HepG2 (cell line): ENCODE data around the gene PIK3R3. TPM values are rescaled to one million over a fixed set of nuclear protein-coding genes. Genes with fewer than 3 reads are reported as not detected.

Source experiments
- ATAC-seq: fragments of 200-7000 bp; cut with Tn5 transposase; 3 replicates; pipeline ENCODE4 v1.9.1; 2020; ENCODE audit warnings: mild to moderate bottlenecking, moderate library complexity
- BruUV-seq: library from RNA; stranded (reverse); fragments of 400-500 nt; replicated peaks from 2 replicates; lab custom pipeline; 2021; lab: Mats Ljungman, UMichigan
- CTCF ChIA-PET: fragments of 300-600 bp; formaldehyde crosslinking; extraction: SDS; loops from one replicate; lab custom pipeline; 2021; ENCODE audit warnings: low total read pairs, inconsistent platforms, low intra/inter-chr PET ratio; lab: Yijun Ruan, JAX
- POLR2A ChIA-PET: fragments of 350-600 bp; sonication (Branson Sonifier 250); formaldehyde crosslinking; loops from one replicate; lab custom pipeline; 2020; ENCODE audit warnings: antibody characterized with exemption, inconsistent platforms; lab: Yijun Ruan, JAX
- DNase-seq: peaks from one replicate; pipeline ENCODE4 v3.0.0-alpha.2; 2015; ENCODE audit warnings: low spot score
- FAIRE-seq: peaks from 3 replicates; lab custom pipeline; 2011; peaks lifted over from hg19 to GRCh38; lab: Jason Lieb, UNC
- H2AFZ ChIP-seq: one replicate; pipeline ENCODE4 v1.6.1; 2011; ENCODE audit warnings: low read length, inconsistent platforms
- H3K27ac ChIP-seq: fragments of 300-600 bp; 3 replicates; pipeline ENCODE4 v1.8.0; 2011; ENCODE audit warnings: mixed run types, mild to moderate bottlenecking, mixed read lengths, low read length, inconsistent platforms; ENCODE audit not compliant: insufficient read depth; ENCODE audit errors: extremely low read length
- H3K27me3 ChIP-seq, 2 experiments: fragments of 200-600 bp in 1 of 2; 2 replicates in 1 of 2; 3 replicates in 1 of 2; pipeline versions ENCODE4 v1.6.0 to v1.8.0; 2011; ENCODE audit warnings: low read length in 2 of 2, mild to moderate bottlenecking in 2 of 2, moderate library complexity in 2 of 2, inconsistent platforms in 1 of 2; ENCODE audit not compliant: insufficient read depth in 2 of 2, control insufficient read depth in 1 of 2
- H3K36me3 ChIP-seq, 2 experiments: fragments of 200-600 bp in 1 of 2; replicated peaks in 1 of 2; 2 replicates in 1 of 2; 3 replicates in 1 of 2; pipeline versions ENCODE4 v1.5.1 to v1.8.0; 2011; ENCODE audit warnings: low read length in 2 of 2, inconsistent platforms in 1 of 2; ENCODE audit not compliant: insufficient read depth in 2 of 2, control insufficient read depth in 1 of 2
- H3K4me1 ChIP-seq: 2 replicates; pipeline ENCODE4 v1.5.1; 2012; ENCODE audit warnings: low read length, inconsistent platforms; ENCODE audit not compliant: insufficient read depth
- H3K4me2 ChIP-seq: 2 replicates; pipeline ENCODE4 v1.6.0; 2011; ENCODE audit warnings: low read depth, low read length, inconsistent platforms
- H3K4me3 ChIP-seq, 3 experiments: fragments of 200-600 bp in 1 of 3; sonication (generic), shearing (Covaris generic) in 1 of 3; replicated peaks in 1 of 3; 2 replicates each; pipeline ENCODE4 v1.5.1; 2011 to 2016; ENCODE audit warnings: low read length in 3 of 3, inconsistent platforms in 2 of 3, low read depth in 2 of 3, mild to moderate bottlenecking in 2 of 3, control low read depth in 1 of 3, mixed read lengths in 1 of 3; ENCODE audit not compliant: insufficient read depth in 1 of 3
- H3K79me2 ChIP-seq: one replicate; pipeline ENCODE4 v1.6.1; 2011; ENCODE audit warnings: low read length, inconsistent platforms; ENCODE audit not compliant: insufficient read depth
- H3K9ac ChIP-seq: 2 replicates; pipeline ENCODE4 v1.6.0; 2011; ENCODE audit warnings: mild to moderate bottlenecking, low read depth, low read length, inconsistent platforms; ENCODE audit not compliant: insufficient read depth
- H3K9me3 ChIP-seq: 2 replicates; pipeline ENCODE4 v1.5.1; 2012; ENCODE audit warnings: mild to moderate bottlenecking, low read length
- H4K20me1 ChIP-seq: 2 replicates; pipeline ENCODE4 v1.6.0; 2011; ENCODE audit warnings: inconsistent platforms, mild to moderate bottlenecking, low read length, moderate library complexity; ENCODE audit not compliant: insufficient read depth
- ADNP ChIP-seq: sonication (generic); formaldehyde crosslinking; IDR thresholded peaks from 2 replicates; pipeline ENCODE4 v1.4.0; 2020; ENCODE audit warnings: missing genetic modification reagents
- CEBPZ ChIP-seq: IDR thresholded peaks from 2 replicates; pipeline ENCODE4 v1.6.1; 2012; ENCODE audit warnings: low read length, improper control_type of control experiment
- DBP ChIP-seq: sonication (generic); formaldehyde crosslinking; IDR thresholded peaks from 2 replicates; pipeline ENCODE4 v1.4.0; 2020; ENCODE audit warnings: missing genetic modification reagents; ENCODE audit errors: not compliant biosample characterization
- FOXP4 ChIP-seq: sonication (generic); formaldehyde crosslinking; IDR thresholded peaks from 2 replicates; pipeline ENCODE4 v1.4.0; 2020; ENCODE audit warnings: missing genetic modification reagents
- MIER3 ChIP-seq: IDR thresholded peaks from 2 replicates; pipeline ENCODE4 v1.6.1; 2016; ENCODE audit warnings: missing compliant biosample characterization, borderline replicate concordance
- NFATC3 ChIP-seq: sonication (generic); formaldehyde crosslinking; IDR thresholded peaks from 2 replicates; pipeline ENCODE4 v1.5.1; 2020; ENCODE audit warnings: mild to moderate bottlenecking, missing genetic modification reagents
- PATZ1 ChIP-seq: sonication (generic); formaldehyde crosslinking; IDR thresholded peaks from 2 replicates; pipeline ENCODE4 v1.4.0; 2020; ENCODE audit warnings: missing genetic modification reagents
- SMARCE1 ChIP-seq: fragments of 450-650 bp; IDR thresholded peaks from 2 replicates; pipeline ENCODE4 v1.6.1; 2017; ENCODE audit warnings: borderline replicate concordance
- TMF1 ChIP-seq: sonication (generic); formaldehyde crosslinking; IDR thresholded peaks from 2 replicates; pipeline ENCODE4 v1.8.1; 2022; ENCODE audit warnings: low read depth, missing genetic modification reagents
- U2AF1 ChIP-seq: fragments of 200-400 bp; formaldehyde crosslinking; optimal IDR thresholded peaks from 2 replicates; pipeline ENCODE3; 2017; ENCODE audit warnings: mild to moderate bottlenecking, low read depth, low read length
- ZFP37 ChIP-seq: sonication (generic); formaldehyde crosslinking; IDR thresholded peaks from 2 replicates; pipeline ENCODE4 v1.4.0; 2020; ENCODE audit warnings: missing genetic modification reagents, borderline replicate concordance
- ZMAT5 ChIP-seq: sonication (generic); formaldehyde crosslinking; IDR thresholded peaks from 2 replicates; pipeline ENCODE4 v1.5.0; 2020; ENCODE audit warnings: mild to moderate bottlenecking, low read depth, missing genetic modification reagents, borderline replicate concordance
- ZNF563 ChIP-seq: sonication (generic); formaldehyde crosslinking; IDR thresholded peaks from 2 replicates; pipeline ENCODE4 v1.8.0; 2022; ENCODE audit warnings: mild to moderate bottlenecking, moderate library complexity, missing genetic modification reagents
- ZSCAN25 ChIP-seq: sonication (generic); formaldehyde crosslinking; IDR thresholded peaks from 2 replicates; pipeline ENCODE4 v1.8.0; 2022; ENCODE audit warnings: mild to moderate bottlenecking, missing genetic modification reagents
- WGBS: methylation state at CpG from one replicate; pipeline ENCODE4 v1.1.6; 2017; ENCODE audit warnings: low lambda C conversion rate; 5-methylcytosine and 5-hydroxymethylcytosine counted together
- in situ Hi-C: cut with HindIII; loops from 2 replicates; pipeline ENCODE4 v1.10.0; 2017; ENCODE audit warnings: low pct_unique_long_range_greater_than_20kb; ENCODE audit not compliant: extremely low pct_ligation_motif_present
- intact Hi-C: fragments of 100-400 bp; cut with micrococcal nuclease; formaldehyde crosslinking; loops from one replicate; pipeline ENCODE4 v1.10.0; 2022; ENCODE audit not compliant: unreplicated experiment
- polyA plus RNA-seq, 8 experiments: library from polyadenylated mRNA; depleted of rRNA in 3 of 8; stranded (reverse) in 7 of 8; unstranded in 1 of 8; fragments of >200 nt; fragmentation: Illumina TruSeq in 4 of 8; extraction: Trizol in 4 of 8; gene quantifications; 2 replicates each; pipeline versions ENCODE4 v1.2.1 to v1.2.3, GENCODE V29; 2011 to 2016; ENCODE audit warnings: low read depth in 4 of 8, missing spikeins in 1 of 8, mixed read lengths in 1 of 8; ENCODE audit not compliant: insufficient read depth in 1 of 8
- total RNA-seq, 5 experiments: library from RNA; depleted of rRNA; stranded (reverse); fragments of >200 nt; fragmentation: Illumina TruSeq; extraction: Trizol; gene quantifications; 2 replicates each; pipeline ENCODE4 v1.2.3, GENCODE V29; 2016; ENCODE audit warnings: low read depth in 1 of 5

The PIK3R3 gene
- total and polyA plus RNA-seq, 2 of the 13 experiments (the other 11 are each of a cell fraction or from before 2014, with no cell fraction given): 0.37 to 6.9 TPM

GRCh38 chr1:46084553-46085451 lies 47.6 kb downstream of the PIK3R3 start:
- in situ Hi-C loops: no loop called here
- 63% methylated on average over 1 of the region's 1 CpG for WGBS
- no TSS peak for BruUV-seq
- Histone ChIP-seq H3K9me3 (no peaks in the 10 kb centered on the region), H3K4me3 (no peak overlapping the region), H3K4me1 (no peaks in the 10 kb centered on the region), H3K79me2 (no peaks in the 10 kb centered on the region), H3K36me3 (no peaks in the 10 kb centered on the region), H2AFZ (no peak overlapping the region), H4K20me1 (no peaks in the 10 kb centered on the region), H3K9ac (no peak overlapping the region), H3K4me2 (no peak overlapping the region), H3K27me3 (no peaks in the 10 kb centered on the region), H3K27ac (no peak overlapping the region)
- ChIA-PET CTCF (no interaction called here), POLR2A (no interaction called here)
- no peak for TF ChIP-seq ADNP (CRISPR knock-in tag)
- TF ChIP-seq ZMAT5 (CRISPR knock-in tag): no peak
- TF ChIP-seq SMARCE1: no peak
- no peak for TF ChIP-seq ZFP37 (CRISPR knock-in tag)
- TF ChIP-seq FOXP4 (CRISPR knock-in tag): no peak
- TF ChIP-seq PATZ1 (CRISPR knock-in tag): no peak
- TF ChIP-seq ZNF563 (CRISPR knock-in tag): no peak
- TF ChIP-seq MIER3 (CRISPR knock-in tag): no peak
- no peak for TF ChIP-seq DBP (CRISPR knock-in tag)
- no peak for TF ChIP-seq NFATC3 (CRISPR knock-in tag)
- no peak for TF ChIP-seq ZSCAN25 (CRISPR knock-in tag)
- TF ChIP-seq CEBPZ: no peak
- TF ChIP-seq U2AF1: no peak
- no peak for TF ChIP-seq TMF1 (CRISPR knock-in tag)
- intact Hi-C loops: no loop called here
- no peak for FAIRE-seq
- no peak for ATAC-seq
- DNase-seq: no peak
